ENCODE data around the gene LINC00237. TPM values are rescaled to one million over a fixed set of nuclear protein-coding genes. Genes with fewer than 3 reads are reported as not detected.

Gene LINC00237
- total RNA-seq, 4 donors from 2014 or later: 0.32 TPM; not detected in 3

GRCh38 chr20:21137078-21137477, 30.9 kb upstream of the LINC00237 start:
- TF ChIP-seq CTCF (IDR thresholded peaks at IDR 0.05) (no peak), POLR2A (IDR thresholded peaks at IDR 0.05) (no peak)
- intact Hi-C loops (cut with DNase I; ENCODE audit: low total_unique reads): no loop called here
- DNase-seq (ENCODE audit: low spot score in 2 of 2): no peak
- WGBS, 2 donors: 72 to 82% methylated on average over 1 of the region's 1 CpG
- no peak overlapping the region for H3K4me3 ChIP-seq (ENCODE audit: low read depth, poor library complexity, severe bottlenecking)

GRCh38 chr20:21136015-21136732, 30.0 kb upstream of the LINC00237 start:
- WGBS, 2 donors: 95 to 98% methylated on average over 8 of the region's 8 CpGs
- TF ChIP-seq CTCF (IDR thresholded peaks at IDR 0.05): no peak
- no peak for TF ChIP-seq POLR2A (IDR thresholded peaks at IDR 0.05)
- DNase-seq (ENCODE audit: low spot score in 2 of 2): no peak
- intact Hi-C loops (cut with DNase I; ENCODE audit: low total_unique reads): no loop called here
- no peak overlapping the region for H3K4me3 ChIP-seq (ENCODE audit: low read depth, poor library complexity, severe bottlenecking)

- 96 to 97% methylated on average over 10 of the region's 10 CpGs for WGBS, 2 donors
- no peak for DNase-seq (ENCODE audit: low spot score in 2 of 2)
- no peak overlapping the region for H3K4me3 ChIP-seq (ENCODE audit: low read depth, poor library complexity, severe bottlenecking)
- intact Hi-C loops (cut with DNase I; ENCODE audit: low total_unique reads): no loop called here
- TF ChIP-seq POLR2A (IDR thresholded peaks at IDR 0.05): no peak
- TF ChIP-seq CTCF (IDR thresholded peaks at IDR 0.05): no peak
These were observed 28.8 kb upstream of the LINC00237 start for GRCh38 chr20:21134883-21135493.

- 93 to 97% methylated on average over 16 of the region's 16 CpGs for WGBS, 2 donors
- TF ChIP-seq POLR2A (IDR thresholded peaks at IDR 0.05) (no peak), CTCF (IDR thresholded peaks at IDR 0.05) (no peak)
- DNase-seq (ENCODE audit: low spot score in 2 of 2): no peak
- intact Hi-C loops (cut with DNase I; ENCODE audit: low total_unique reads): no loop called here
- no peak overlapping the region for H3K4me3 ChIP-seq (ENCODE audit: low read depth, poor library complexity, severe bottlenecking)
These were observed 27.9 kb upstream of the LINC00237 start for GRCh38 chr20:21133917-21134622.

- intact Hi-C loops (cut with DNase I; ENCODE audit: low total_unique reads): no loop called here
- no peak for TF ChIP-seq CTCF (IDR thresholded peaks at IDR 0.05)
- no peak for TF ChIP-seq POLR2A (IDR thresholded peaks at IDR 0.05)
- WGBS, 2 donors: 76 to 79% methylated on average over 4 of the region's 4 CpGs
- no peak for DNase-seq (ENCODE audit: low spot score in 2 of 2)
- no peak overlapping the region for H3K4me3 ChIP-seq (ENCODE audit: low read depth, poor library complexity, severe bottlenecking)
These were observed 27.2 kb upstream of the LINC00237 start for GRCh38 chr20:21133404-21133803.

All from lower leg skin (tissue), 4 donors.